HG03469 (cell line): ENCODE results near the gene FTO.

ENCODE experiments used
- ATAC-seq: cut with Tn5 transposase; IDR thresholded peaks from one replicate; pipeline ENCODE4 v1.9.1; 2021; ENCODE audit warnings: mild to moderate bottlenecking, moderate library complexity, moderate number of reproducible peaks; ENCODE audit not compliant: unreplicated experiment

The FTO gene

GRCh38 chr16:53780051-53780450, 76.1 kb downstream of the FTO start:
- no peak for ATAC-seq

GRCh38 chr16:53781023-53781605, 77.2 kb downstream of the FTO start:
- no peak for ATAC-seq

- ATAC-seq, result no peak
Measured at GRCh38 chr16:53782148-53782547, 78.2 kb downstream of the FTO start.

GRCh38 chr16:53784291-53784690, 80.3 kb downstream of the FTO start:
- no peak for ATAC-seq

GRCh38 chr16:53785044-53785443, 81.1 kb downstream of the FTO start:
- ATAC-seq, result no peak

GRCh38 chr16:53785916-53786315, 82.0 kb downstream of the FTO start:
- no peak for ATAC-seq

- no peak for ATAC-seq
Measured at GRCh38 chr16:53787423-53787822, 83.5 kb downstream of the FTO start.

GRCh38 chr16:53789137-53789536, 85.2 kb downstream of the FTO start:
- no peak for ATAC-seq

- ATAC-seq, result no peak
Measured at GRCh38 chr16:53792161-53792951, 88.4 kb downstream of the FTO start.

GRCh38 chr16:53803451-53803850, 99.5 kb downstream of the FTO start:
- no peak for ATAC-seq

- no peak for ATAC-seq
Measured at GRCh38 chr16:53803998-53804397, 100.0 kb downstream of the FTO start.

GRCh38 chr16:53804467-53804866, 100.5 kb downstream of the FTO start:
- no peak for ATAC-seq

- no peak for ATAC-seq
Measured at GRCh38 chr16:53805113-53805512, 101.2 kb downstream of the FTO start.

- ATAC-seq, result no peak
Measured at GRCh38 chr16:53805752-53806151, 101.8 kb downstream of the FTO start.

GRCh38 chr16:53809088-53809932, 105.4 kb downstream of the FTO start:
- ATAC-seq, result no peak

- no peak for ATAC-seq
Measured at GRCh38 chr16:53812914-53813313, 109.0 kb downstream of the FTO start.

- no peak for ATAC-seq
Measured at GRCh38 chr16:53814801-53815200, 110.8 kb downstream of the FTO start.

- ATAC-seq, result no peak
Measured at GRCh38 chr16:53816211-53816836, 112.4 kb downstream of the FTO start.

- no peak for ATAC-seq
Measured at GRCh38 chr16:53817117-53817755, 113.3 kb downstream of the FTO start.

- ATAC-seq, result no peak
Measured at GRCh38 chr16:53817812-53818550, 114.0 kb downstream of the FTO start.
